GM21515 (cell line): Measurements from ENCODE around the gene KRT39.
"Not testable (repeated sequence)": the region's sequence is repeated elsewhere in the genome, so short reads cannot be mapped to it uniquely, and the experiment has no call there.

Experiments used
- ATAC-seq: cut with Tn5 transposase; IDR thresholded peaks from one replicate; pipeline ENCODE4 v1.9.1; 2021; ENCODE audit not compliant: unreplicated experiment

Gene KRT39

DNA sequence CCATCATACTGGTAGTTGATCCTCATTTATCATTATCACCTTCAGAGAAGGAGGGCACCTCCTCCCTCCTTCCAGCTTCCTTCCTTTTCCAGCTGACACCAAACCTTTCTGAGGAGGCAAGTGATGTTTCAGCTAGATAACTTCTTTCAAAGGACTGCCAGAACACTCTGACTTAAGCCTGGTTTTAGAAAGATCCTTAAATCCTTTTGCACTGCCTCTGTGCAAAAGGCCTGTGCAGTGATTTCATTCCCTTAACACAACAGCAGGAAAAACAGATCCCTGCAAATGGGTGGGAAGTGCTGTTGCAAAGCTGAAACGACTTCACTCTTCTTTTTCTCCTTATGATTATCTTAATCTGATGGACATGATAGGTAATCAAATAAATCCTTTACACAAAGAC lies 22.2 kb downstream of the KRT39 start:
- ATAC-seq: no peak

GRCh38 chr17:40942553-40942952 lies 24.2 kb downstream of the KRT39 start:
- no peak for ATAC-seq

GRCh38 chr17:40940266-40940665 lies 26.5 kb downstream of the KRT39 start:
- ATAC-seq: no peak

DNA sequence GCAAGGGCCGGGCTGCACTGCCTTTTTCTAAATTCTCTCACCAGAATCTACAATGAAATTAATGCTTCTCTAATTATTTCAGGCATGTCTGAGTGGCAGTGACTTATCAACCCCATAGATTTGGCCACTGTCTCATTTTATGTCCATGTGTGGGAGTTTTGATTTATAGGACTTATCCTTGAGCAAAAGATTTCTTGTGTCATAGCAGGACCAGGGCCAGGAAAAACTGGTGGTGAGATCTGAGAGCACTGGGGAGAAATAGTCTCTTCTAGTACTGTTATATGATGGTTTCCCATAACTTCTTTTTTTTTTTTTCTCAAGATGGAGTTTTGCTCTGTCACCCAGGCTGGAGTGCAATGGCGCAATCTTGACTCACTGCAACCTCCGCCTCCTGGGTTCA lies 27.8 kb downstream of the KRT39 start:
- ATAC-seq: no peak

DNA sequence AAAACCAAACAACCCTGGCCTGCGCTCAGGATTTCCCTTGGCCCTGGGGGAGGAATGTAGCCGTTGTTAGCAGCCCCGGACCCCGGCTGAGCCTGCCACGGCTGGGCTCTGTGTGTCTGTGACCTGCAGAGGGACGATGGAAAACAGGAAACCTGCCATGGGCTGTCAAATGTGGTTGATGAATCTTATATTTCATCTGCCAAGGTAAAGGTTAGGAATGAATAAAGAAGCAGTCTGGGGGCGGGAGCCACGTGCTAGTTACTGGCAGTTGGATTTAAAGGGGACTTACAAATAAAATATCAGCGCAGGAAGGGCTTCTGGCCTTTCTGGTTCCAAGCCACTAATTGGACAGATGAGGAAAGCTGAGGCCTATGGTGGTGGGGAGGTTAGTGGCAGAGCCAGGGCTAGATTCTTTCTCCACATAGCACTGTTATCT lies 29.3 kb downstream of the KRT39 start, which contains the start of gene KRT23:
KRT23 (minus strand) TSS at position 263 of the 436 bp plus-strand sequence. CDS start 1,043 bp downstream, outside the sequence.
- ATAC-seq: no peak

DNA sequence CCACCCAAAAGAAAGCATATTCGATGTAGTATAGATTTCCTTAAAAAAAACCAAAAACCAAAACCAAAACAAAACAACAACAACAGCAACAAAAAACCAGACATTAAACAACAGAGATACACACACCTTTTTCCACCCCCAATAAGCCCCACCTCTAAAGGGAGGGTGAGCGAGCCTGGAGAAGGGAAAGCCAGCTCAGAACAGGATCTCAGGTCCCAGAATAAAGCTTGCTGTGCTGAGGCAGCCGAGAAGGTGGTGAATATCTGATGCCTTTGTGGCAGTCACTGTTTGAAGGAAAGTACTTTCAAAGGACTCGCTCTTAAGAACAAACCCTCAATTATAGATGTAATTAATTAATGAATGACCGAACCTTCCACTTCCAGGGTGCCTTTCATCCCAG lies 29.8 kb downstream of the KRT39 start:
- no peak for ATAC-seq

- ATAC-seq: no peak
Measured at GRCh38 chr17:40936437-40936971, 30.2 kb downstream of the KRT39 start.

- no peak for ATAC-seq
Measured at GRCh38 chr17:40935624-40936023, 31.1 kb downstream of the KRT39 start.

DNA sequence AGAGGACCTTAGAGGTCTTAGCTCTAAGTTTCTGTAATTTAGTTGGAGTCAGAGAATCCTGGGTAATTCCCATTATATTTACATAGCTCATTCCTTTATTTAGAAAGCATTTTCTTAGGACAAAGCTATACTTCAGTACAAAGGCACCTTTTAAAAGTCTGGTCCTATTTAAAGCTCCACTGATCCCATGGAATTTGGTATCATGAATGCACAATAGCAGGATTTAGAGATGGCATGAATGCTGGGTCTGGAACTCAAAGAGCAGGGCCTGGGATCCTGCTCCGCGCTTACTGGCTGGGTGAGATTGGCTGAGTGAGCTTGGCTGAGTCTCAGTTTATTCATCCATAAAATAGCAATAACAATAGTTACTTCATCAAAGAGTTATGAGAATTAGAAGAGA lies 34.1 kb downstream of the KRT39 start:
- ATAC-seq: no peak

DNA sequence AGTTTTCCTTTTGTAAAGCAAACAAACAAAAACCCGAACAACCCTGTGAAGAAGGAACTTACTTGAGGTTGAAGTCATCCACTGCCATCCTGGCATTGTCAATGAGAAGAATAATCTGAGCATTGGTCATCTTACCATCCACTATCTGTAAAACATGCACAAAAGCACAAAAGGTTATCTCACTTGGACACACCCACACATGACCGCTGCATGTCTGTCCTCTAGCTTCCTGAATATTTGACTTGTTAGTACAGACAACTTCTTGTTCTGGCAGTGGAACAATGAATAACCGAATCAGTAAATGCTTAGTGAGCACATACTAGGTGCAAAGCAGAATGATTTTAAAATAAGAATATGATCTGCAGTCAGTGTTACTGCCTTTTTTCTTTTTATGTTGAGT lies 35.4 kb downstream of the KRT39 start:
- ATAC-seq: no peak

GRCh38 chr17:40926341-40926740 lies 40.4 kb downstream of the KRT39 start:
- ATAC-seq: no peak

DNA sequence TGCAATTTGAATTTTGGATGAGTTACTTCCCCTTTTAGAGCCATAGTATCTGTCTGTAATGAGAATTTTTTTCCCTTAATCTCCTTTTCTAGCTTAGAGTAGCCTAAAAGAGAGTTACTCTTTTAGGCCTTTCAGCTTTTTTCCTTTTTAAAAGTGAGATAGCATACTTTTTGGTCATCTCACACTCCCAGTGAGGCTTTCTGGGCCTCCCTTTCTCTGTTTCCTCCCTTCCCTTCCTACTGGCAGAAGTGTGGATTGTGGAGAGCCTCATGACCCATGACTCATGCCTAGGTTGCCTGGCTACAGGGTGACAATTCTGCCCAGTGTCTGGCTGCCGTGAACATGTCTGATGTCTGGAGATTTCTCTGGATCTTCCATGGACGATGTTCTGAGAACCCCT lies 44.5 kb downstream of the KRT39 start:
- no peak for ATAC-seq

- ATAC-seq: no peak
Measured at GRCh38 chr17:40921026-40921425, 45.7 kb downstream of the KRT39 start.

GRCh38 chr17:40917116-40917515 lies 49.6 kb downstream of the KRT39 start:
- ATAC-seq: not testable (repeated sequence)

- ATAC-seq: no peak
Measured at GRCh38 chr17:40916366-40916765, 50.4 kb downstream of the KRT39 start.

GRCh38 chr17:40915721-40916256 lies 51.0 kb downstream of the KRT39 start:
- no peak for ATAC-seq

DNA sequence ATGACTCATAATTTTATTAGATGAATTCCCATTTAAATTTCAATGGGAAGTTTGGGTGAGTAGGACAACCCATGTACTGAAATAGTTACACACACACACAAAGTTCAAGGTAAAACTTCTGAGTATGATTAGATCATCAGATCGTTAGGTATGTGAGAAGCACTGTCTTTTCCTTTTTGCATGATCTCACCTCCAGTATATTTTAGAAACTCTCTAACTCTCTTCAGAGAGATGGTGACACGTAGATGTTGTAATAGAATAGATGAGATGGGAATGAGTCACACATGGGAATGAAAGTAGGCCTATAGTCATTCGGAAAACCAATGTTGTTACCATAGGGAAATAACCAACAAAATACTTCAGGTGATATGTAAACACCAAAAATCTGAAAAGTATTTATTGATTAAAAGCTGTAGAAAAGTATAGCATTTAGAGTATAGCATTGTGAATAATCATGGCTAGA lies 51.5 kb downstream of the KRT39 start:
- no peak for ATAC-seq

DNA sequence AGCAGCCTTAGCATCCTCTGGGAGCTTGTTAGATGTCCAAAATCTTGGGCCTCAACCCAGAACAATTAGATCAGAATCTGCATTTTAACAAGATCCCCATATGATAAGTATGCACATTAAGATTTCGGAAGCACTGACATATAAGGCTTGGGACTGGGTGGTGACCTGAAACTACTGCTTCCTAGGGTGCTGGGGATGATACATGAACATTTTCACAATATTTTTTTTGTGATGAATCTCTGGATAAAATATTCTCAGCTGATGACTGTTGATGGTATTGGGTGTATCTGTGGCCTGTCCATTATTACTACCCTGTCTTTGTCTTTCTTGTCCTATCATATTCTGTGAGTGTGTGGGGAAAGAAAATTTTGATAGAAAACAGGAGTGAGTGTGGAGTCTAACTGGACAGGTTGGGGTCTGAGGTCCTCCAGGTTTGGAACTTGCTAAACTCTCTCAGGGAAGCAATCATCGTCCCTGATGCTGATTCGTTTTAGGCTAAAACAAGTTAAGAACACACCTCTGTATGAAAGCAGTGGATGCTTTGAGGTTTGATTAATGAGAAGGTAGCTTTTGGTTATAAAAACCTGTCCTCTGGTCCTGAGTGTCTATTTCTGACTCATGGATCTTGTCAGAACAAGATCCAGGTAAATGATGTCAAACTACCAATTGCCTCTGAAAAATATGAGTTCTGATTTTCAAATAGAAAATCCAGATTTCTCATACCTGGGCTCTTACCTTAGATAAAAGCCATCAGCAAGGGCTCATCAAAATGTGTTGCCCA lies 52.5 kb downstream of the KRT39 start:
- ATAC-seq: no peak

- no peak for ATAC-seq
Measured at GRCh38 chr17:40912486-40913210, 54.1 kb downstream of the KRT39 start.

- no peak for ATAC-seq
Measured at GRCh38 chr17:40910441-40910841, 56.3 kb downstream of the KRT39 start.

DNA sequence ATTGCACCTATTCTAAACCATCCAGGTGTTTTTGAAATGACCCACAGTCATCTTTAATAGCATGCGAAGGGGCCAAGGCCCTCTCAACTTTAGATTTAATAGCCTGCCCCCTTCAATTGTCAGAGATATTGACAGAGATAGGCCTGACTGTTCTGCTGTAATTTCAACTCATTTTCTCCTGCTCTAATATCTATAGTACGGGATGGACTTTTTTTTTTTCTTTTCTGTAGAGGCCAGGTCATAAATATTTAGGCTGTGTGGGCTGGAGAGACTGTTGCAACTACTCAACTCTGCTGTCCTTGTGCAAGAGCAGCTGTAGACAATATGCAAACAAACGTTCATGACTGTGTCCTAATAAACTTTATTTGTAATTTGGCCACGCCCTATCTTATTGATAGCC lies 57.0 kb downstream of the KRT39 start:
- no peak for ATAC-seq

DNA sequence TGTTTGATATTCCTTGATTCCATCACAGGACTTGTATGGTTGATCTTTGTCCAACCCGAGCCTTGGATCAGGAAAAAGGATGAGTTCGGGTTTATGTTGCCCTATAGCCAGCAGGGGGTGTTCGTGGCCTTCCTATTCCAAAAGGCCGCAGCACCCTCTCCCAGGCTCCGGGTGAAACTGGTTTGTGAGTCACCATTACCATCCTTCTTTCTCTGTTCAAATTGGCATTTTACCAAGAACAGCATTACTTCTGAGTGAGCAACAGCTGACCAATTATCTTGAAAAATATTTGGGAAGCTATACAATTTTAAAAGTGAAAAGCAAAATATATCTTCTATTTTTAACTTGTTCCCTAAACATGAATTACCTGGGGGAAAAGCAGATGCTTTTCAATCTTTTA lies 57.4 kb downstream of the KRT39 start:
- no peak for ATAC-seq
